SKM-1 treated with dmso at 0.1 percent for 144 hours (cell line): ENCODE results near the gene RHBDL3.

Source experiments
- DNase-seq: peaks from one replicate; lab custom pipeline; 2025; ENCODE audit not compliant: unreplicated experiment; lab: John Stamatoyannopoulos, UW

The RHBDL3 gene

GRCh38 chr17:32356378-32356743, 90.7 kb downstream of the RHBDL3 start:
- DNase-seq = no peak

- DNase-seq = no peak
Observed at GRCh38 chr17:32356750-32357149, 91.1 kb downstream of the RHBDL3 start.

- no peak for DNase-seq
Observed at GRCh38 chr17:32357615-32358014, 92.0 kb downstream of the RHBDL3 start.

GRCh38 chr17:32361270-32361669, 95.6 kb downstream of the RHBDL3 start:
- no peak for DNase-seq

- no peak for DNase-seq
Observed at GRCh38 chr17:32370426-32370825, 104.8 kb downstream of the RHBDL3 start.
